Mesothelial cell of epicardium (in vitro differentiated cells): Measurements from ENCODE around the gene TAF4B. TPM values are rescaled to one million over a fixed set of nuclear protein-coding genes. Genes with fewer than 3 reads are reported as not detected.

Experiments
- DNase-seq, 2 experiments: peaks; one replicate each; pipeline ENCODE4 v3.0.0; 2021; ENCODE audit warnings: low spot score in 2 of 2; ENCODE audit not compliant: unreplicated experiment in 2 of 2
- H3K27ac Mint-ChIP-seq: 2 replicates; pipeline ENCODE4 v1.8.0; 2021; ENCODE audit warnings: mixed read lengths
- H3K27me3 Mint-ChIP-seq: 2 replicates; pipeline ENCODE4 v1.8.0; 2021; ENCODE audit warnings: low read depth, mixed read lengths
- H3K36me3 Mint-ChIP-seq: 2 replicates; pipeline ENCODE4 v1.8.0; 2021; ENCODE audit warnings: mixed read lengths
- H3K4me1 Mint-ChIP-seq: 2 replicates; pipeline ENCODE4 v1.8.0; 2021; ENCODE audit warnings: mixed read lengths
- H3K4me3 Mint-ChIP-seq: 2 replicates; pipeline ENCODE4 v1.8.0; 2021; ENCODE audit warnings: mild to moderate bottlenecking, moderate library complexity, mixed read lengths
- H3K9me3 Mint-ChIP-seq: 2 replicates; pipeline ENCODE4 v1.8.0; 2021; ENCODE audit warnings: mixed read lengths
- CTCF ChIP-seq: fragments of 200-600 bp; sonication (generic); IDR thresholded peaks from one replicate; pipeline ENCODE4 v1.5.0; 2021; ENCODE audit warnings: antibody characterized with exemption; ENCODE audit not compliant: unreplicated experiment
- total RNA-seq: library from RNA; stranded (reverse); gene quantifications from 3 replicates; pipeline ENCODE4 v1.2.1, GENCODE V29; 2021

TAF4B gene
- total RNA-seq, 1 donor from 2014 or later: 4.2 TPM

DNA sequence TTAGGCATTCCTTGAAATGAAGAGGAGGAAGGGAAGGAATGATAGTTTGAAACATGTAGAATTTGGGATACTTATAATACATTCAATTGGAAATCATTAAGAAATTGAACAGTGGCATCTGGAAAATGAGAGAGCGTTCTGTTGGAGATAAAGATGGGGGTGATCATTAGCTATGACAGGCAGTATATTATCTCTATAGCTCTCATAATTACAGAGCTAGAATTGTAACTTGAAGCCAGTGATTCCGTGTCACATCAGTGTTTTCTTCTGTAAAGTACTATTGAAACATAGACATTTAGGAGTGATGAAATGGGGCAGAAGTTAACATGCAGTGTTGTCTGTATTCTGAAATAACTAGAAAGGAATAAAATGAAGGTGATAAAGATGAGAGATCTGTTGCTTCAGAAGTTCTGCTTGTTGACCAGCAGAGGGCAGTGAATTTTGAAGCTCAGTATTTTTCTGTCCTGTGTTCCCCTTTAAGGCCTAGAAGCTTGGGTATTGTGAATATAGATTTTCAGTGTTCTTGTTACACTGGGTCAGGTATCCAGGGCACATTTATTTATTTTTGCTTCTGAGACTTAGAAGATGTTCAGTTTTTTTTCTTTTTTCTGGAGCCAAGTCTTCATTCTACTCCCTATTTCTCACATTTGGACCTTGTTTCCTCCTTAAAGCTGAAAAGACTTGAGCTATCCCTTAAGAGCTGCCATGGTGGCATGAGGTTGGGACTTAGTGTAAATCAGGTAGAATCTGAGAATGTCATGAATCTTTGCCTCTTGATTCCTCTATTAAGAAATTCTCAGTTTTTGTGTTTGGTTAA is 157.4 kb downstream of the TAF4B start:
- Mint-ChIP-seq H3K27me3 (no peaks in the 10 kb centered on the region), H3K36me3 (no peaks in the 10 kb centered on the region), H3K9me3 (peaks cover 4% of the 10 kb centered on the region), H3K4me3 (no peak overlapping the region), H3K4me1 (peaks cover 34% of the 10 kb centered on the region), H3K27ac (peak overlapping the region; percentile 47)
- DNase-seq: no peak
- peak; percentile 92 for TF ChIP-seq CTCF

- Mint-ChIP-seq H3K9me3 (peaks cover 4% of the 10 kb centered on the region), H3K36me3 (no peaks in the 10 kb centered on the region), H3K27ac (peak overlapping the region; percentile 87), H3K4me3 (no peak overlapping the region), H3K27me3 (no peaks in the 10 kb centered on the region), H3K4me1 (peaks cover 30% of the 10 kb centered on the region)
- no peak for TF ChIP-seq CTCF
- DNase-seq: no peak
These were observed 159.8 kb downstream of the TAF4B start for GRCh38 chr18:26386002-26386401.

- H3K9me3 Mint-ChIP-seq: peaks cover 4% of the 10 kb centered on the region
- H3K4me1 Mint-ChIP-seq: peaks cover 32% of the 10 kb centered on the region
- H3K27me3 Mint-ChIP-seq: no peaks in the 10 kb centered on the region
- no peaks in the 10 kb centered on the region for H3K36me3 Mint-ChIP-seq
- DNase-seq: no peak
- H3K27ac Mint-ChIP-seq: peak overlapping the region; percentile 87
- no peak overlapping the region for H3K4me3 Mint-ChIP-seq
- TF ChIP-seq CTCF: no peak
These were observed 160.2 kb downstream of the TAF4B start for GRCh38 chr18:26386441-26386840.

- Mint-ChIP-seq H3K9me3 (no peaks in the 10 kb centered on the region), H3K4me3 (no peak overlapping the region), H3K27me3 (no peaks in the 10 kb centered on the region), H3K27ac (no peak overlapping the region), H3K4me1 (peaks cover 2% of the 10 kb centered on the region), H3K36me3 (no peaks in the 10 kb centered on the region)
- TF ChIP-seq CTCF: no peak
- no peak for DNase-seq
These were observed 167.9 kb downstream of the TAF4B start for GRCh38 chr18:26394047-26394654.

- no peak overlapping the region for H3K4me3 Mint-ChIP-seq
- no peaks in the 10 kb centered on the region for H3K27me3 Mint-ChIP-seq
- no peak for TF ChIP-seq CTCF
- no peak for DNase-seq
- H3K4me1 Mint-ChIP-seq: no peaks in the 10 kb centered on the region
- H3K36me3 Mint-ChIP-seq: no peaks in the 10 kb centered on the region
- H3K27ac Mint-ChIP-seq: no peak overlapping the region
- H3K9me3 Mint-ChIP-seq: no peaks in the 10 kb centered on the region
These were observed 170.8 kb downstream of the TAF4B start for GRCh38 chr18:26397019-26397418.
